GM12801 (cell line): ENCODE measurements around the gene SMAD4.

Source experiments
- TF ChIP-seq, protein P1 (sequence below): IDR thresholded peaks from one replicate; pipeline ENCODE4 v1.5.1; 2011; ENCODE audit warnings: control low read depth; ENCODE audit not compliant: insufficient read length; ENCODE audit errors: extremely low read depth

The SMAD4 gene

GRCh38 chr18:51123046-51123395, 93.0 kb downstream of the SMAD4 start:
- TF ChIP-seq, protein P1, sequence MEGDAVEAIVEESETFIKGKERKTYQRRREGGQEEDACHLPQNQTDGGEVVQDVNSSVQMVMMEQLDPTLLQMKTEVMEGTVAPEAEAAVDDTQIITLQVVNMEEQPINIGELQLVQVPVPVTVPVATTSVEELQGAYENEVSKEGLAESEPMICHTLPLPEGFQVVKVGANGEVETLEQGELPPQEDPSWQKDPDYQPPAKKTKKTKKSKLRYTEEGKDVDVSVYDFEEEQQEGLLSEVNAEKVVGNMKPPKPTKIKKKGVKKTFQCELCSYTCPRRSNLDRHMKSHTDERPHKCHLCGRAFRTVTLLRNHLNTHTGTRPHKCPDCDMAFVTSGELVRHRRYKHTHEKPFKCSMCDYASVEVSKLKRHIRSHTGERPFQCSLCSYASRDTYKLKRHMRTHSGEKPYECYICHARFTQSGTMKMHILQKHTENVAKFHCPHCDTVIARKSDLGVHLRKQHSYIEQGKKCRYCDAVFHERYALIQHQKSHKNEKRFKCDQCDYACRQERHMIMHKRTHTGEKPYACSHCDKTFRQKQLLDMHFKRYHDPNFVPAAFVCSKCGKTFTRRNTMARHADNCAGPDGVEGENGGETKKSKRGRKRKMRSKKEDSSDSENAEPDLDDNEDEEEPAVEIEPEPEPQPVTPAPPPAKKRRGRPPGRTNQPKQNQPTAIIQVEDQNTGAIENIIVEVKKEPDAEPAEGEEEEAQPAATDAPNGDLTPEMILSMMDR: no peak

DNA sequence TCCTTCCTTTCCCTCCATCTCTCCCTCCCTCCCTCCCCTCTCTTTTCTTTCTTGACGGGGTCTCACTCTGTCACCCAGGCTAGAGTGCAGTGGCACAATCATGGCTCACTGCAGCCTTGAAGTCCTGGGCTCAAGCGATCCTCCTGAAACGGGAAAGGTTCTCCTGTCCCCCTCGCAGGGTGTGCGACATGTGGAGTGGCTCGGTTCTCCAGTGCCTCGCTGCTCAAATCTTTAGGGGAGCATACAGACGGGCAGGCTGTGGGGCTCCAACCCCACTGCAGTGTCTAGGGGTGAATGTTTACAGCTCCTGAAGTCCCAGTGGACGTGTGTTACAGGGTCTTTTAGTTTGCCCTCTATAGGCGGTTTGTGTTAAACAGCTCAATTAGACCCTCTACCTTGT, 93.5 kb downstream of the SMAD4 start:
- TF ChIP-seq, protein P1: no peak

- TF ChIP-seq, protein P1: no peak
These were observed 94.0 kb downstream of the SMAD4 start for GRCh38 chr18:51123936-51124486.

DNA sequence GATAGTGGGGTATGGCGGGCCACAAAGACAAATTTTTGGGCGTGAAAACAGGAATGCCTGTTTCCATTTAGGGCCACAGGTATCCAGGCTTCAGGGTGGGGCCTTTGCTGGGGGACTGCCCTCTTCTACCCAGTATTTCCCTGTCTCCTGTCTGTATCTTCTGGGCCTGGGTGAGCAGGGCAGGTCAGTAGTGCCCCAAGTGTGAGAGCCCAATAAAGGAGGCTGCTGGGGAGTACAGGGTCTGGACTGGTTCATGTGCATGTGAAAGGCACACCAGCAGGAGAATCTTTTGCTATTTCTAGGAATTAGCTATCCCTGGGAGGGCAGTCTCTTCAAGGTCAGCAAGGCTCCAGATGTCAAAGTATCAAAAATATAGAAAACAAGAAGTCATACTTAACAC, 96.0 kb downstream of the SMAD4 start:
- TF ChIP-seq, protein P1: no peak

GRCh38 chr18:51127664-51128063, 97.7 kb downstream of the SMAD4 start:
- TF ChIP-seq, protein P1: no peak

DNA sequence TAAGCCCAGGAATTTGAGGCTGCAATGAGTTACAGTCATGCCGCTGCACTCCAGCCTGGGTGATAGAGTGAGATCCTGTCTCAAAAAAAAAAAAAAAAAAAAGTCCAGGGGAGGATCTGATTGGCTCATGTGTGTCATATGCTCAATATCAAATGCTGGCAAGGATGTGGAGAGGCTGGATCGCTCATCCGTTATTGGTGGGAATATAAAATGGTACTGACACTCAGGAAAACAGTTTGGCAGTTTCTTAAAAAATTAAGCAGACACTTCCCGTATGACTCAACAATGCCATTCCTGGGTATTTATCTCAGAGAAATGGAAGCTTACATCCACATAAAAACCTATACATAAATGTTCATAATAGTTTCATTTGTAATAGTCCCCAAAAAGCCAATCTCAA, 98.5 kb downstream of the SMAD4 start:
- TF ChIP-seq, protein P1: no peak

GRCh38 chr18:51132256-51132935, 102.4 kb downstream of the SMAD4 start:
- TF ChIP-seq, protein P1: no peak
